Mammary epithelial cell (primary cell): Measurements from ENCODE around the gene CAPN9.

ENCODE experiments used
- CTCF ChIP-seq, 2 donors: IDR thresholded peaks in 1 of 2; conservative IDR thresholded peaks in 1 of 2; 2 replicates each; pipeline ENCODE4 v1.5.1; 2011 to 2012; ENCODE audit warnings: inconsistent platforms in 2 of 2, low read length in 2 of 2, mild to moderate bottlenecking in 2 of 2, control low read depth in 1 of 2, low read depth in 1 of 2; ENCODE audit not compliant: insufficient read depth in 1 of 2; ENCODE audit errors: extremely low read depth in 1 of 2
- EZH2 ChIP-seq: IDR thresholded peaks from 2 replicates; pipeline ENCODE4 v1.6.1; 2012; ENCODE audit warnings: low read length, inconsistent platforms, borderline replicate concordance

GRCh38 chr1:230703679-230704385, 43.4 kb upstream of the CAPN9 start:
- no peak for TF ChIP-seq EZH2
- TF ChIP-seq CTCF (conservative IDR thresholded peaks at IDR 0.05 in 1 of 2, IDR thresholded peaks at IDR 0.05 in 1 of 2; ENCODE audit: extremely low read depth in 1 of 2, insufficient read depth in 1 of 2, low read depth in 1 of 2, low read length in 2 of 2): no peak
